GM23338 (cell line): ENCODE results near the gene MAN1C1. TPM values are rescaled to one million over a fixed set of nuclear protein-coding genes. Genes with fewer than 3 reads are reported as not detected.

Experiments used
- ATAC-seq: fragments of 200-7000 bp; cut with Tn5 transposase; 3 replicates; pipeline ENCODE4 v1.9.1; 2020
- DNase-seq: peaks from one replicate; pipeline ENCODE4 v3.0.0-alpha.2; 2015; ENCODE audit warnings: low spot score
- H2AFZ ChIP-seq: fragments of 200-600 bp; sonication (generic); 2 replicates; pipeline ENCODE4 v1.8.0; 2016; ENCODE audit warnings: antibody characterized with exemption, mild to moderate bottlenecking, moderate library complexity
- H3F3A ChIP-seq: fragments of 200-600 bp; sonication (generic); replicated peaks from 2 replicates; pipeline ENCODE4 v1.8.0; 2017; ENCODE audit warnings: antibody characterized with exemption, mixed run types, low read depth
- H3K27ac ChIP-seq: fragments of 200-600 bp; sonication (generic); 2 replicates; pipeline ENCODE4 v1.6.1; 2016; ENCODE audit warnings: low read depth
- H3K27me3 ChIP-seq: fragments of 200-600 bp; sonication (generic); 2 replicates; pipeline ENCODE4 v1.8.0; 2016; ENCODE audit warnings: mild to moderate bottlenecking, mixed run types, moderate library complexity; ENCODE audit not compliant: insufficient read depth
- H3K36me3 ChIP-seq: fragments of 200-600 bp; sonication (generic); 2 replicates; pipeline ENCODE4 v1.8.0; 2016; ENCODE audit warnings: mild to moderate bottlenecking; ENCODE audit not compliant: insufficient read depth
- H3K4me1 ChIP-seq: fragments of 200-600 bp; sonication (generic); 2 replicates; pipeline ENCODE4 v1.8.0; 2016; ENCODE audit warnings: mild to moderate bottlenecking, moderate library complexity; ENCODE audit not compliant: insufficient read depth
- H3K4me2 ChIP-seq: fragments of 200-600 bp; sonication (generic); 2 replicates; pipeline ENCODE4 v1.7.1; 2017; ENCODE audit warnings: mixed run types
- H3K4me3 ChIP-seq: fragments of 200-600 bp; sonication (generic); 2 replicates; pipeline ENCODE4 v1.6.1; 2016; ENCODE audit warnings: mixed run types
- H3K79me2 ChIP-seq: fragments of 200-600 bp; sonication (generic); replicated peaks from 2 replicates; pipeline ENCODE4 v1.8.0; 2017; ENCODE audit warnings: mild to moderate bottlenecking; ENCODE audit not compliant: insufficient read depth
- H3K9me2 ChIP-seq: fragments of 200-600 bp; sonication (generic); 2 replicates; pipeline ENCODE4 v1.8.0; 2017; ENCODE audit not compliant: insufficient read depth
- H4K20me1 ChIP-seq: fragments of 200-600 bp; sonication (generic); replicated peaks from 2 replicates; pipeline ENCODE4 v1.8.0; 2017; ENCODE audit warnings: mild to moderate bottlenecking; ENCODE audit not compliant: insufficient read depth
- H3K27ac Mint-ChIP-seq: 2 replicates; pipeline ENCODE4 v1.8.0; 2020; ENCODE audit warnings: inconsistent platforms, mild to moderate bottlenecking, moderate library complexity, mixed read lengths
- H3K27me3 Mint-ChIP-seq: 3 replicates; pipeline ENCODE4 v1.8.0; 2022; ENCODE audit warnings: low read depth, mild to moderate bottlenecking, moderate library complexity, mixed read lengths, inconsistent platforms; ENCODE audit not compliant: insufficient read depth, poor library complexity
- H3K36me3 Mint-ChIP-seq: 3 replicates; pipeline ENCODE4 v1.8.0; 2021; ENCODE audit warnings: low read depth, mild to moderate bottlenecking, inconsistent platforms, moderate library complexity, mixed read lengths
- H3K4me1 Mint-ChIP-seq: 3 replicates; pipeline ENCODE4 v1.8.0; 2020; ENCODE audit warnings: mild to moderate bottlenecking, inconsistent platforms, mixed read lengths
- H3K4me3 Mint-ChIP-seq: 3 replicates; pipeline ENCODE4 v1.8.0; 2021; ENCODE audit warnings: moderate library complexity, mild to moderate bottlenecking, inconsistent platforms, mixed read lengths
- H3K9me3 Mint-ChIP-seq: 3 replicates; pipeline ENCODE4 v1.8.0; 2020; ENCODE audit warnings: moderate library complexity, mild to moderate bottlenecking, inconsistent platforms, mixed read lengths
- CREB1 ChIP-seq: fragments of 250-450 bp; sonication (Bioruptor Pico); IDR thresholded peaks from 2 replicates; pipeline ENCODE4 v1.5.0; 2020; ENCODE audit warnings: low read depth, mild to moderate bottlenecking, moderate library complexity
- STAT1 ChIP-seq: IDR thresholded peaks from one replicate; pipeline ENCODE4 v1.6.1; 2016; ENCODE audit warnings: antibody characterized with exemption; ENCODE audit not compliant: unreplicated experiment
- ZNF114 ChIP-seq: fragments of 250-450 bp; sonication (Bioruptor Pico); IDR thresholded peaks from 2 replicates; pipeline ENCODE4 v1.5.0; 2020; ENCODE audit warnings: mild to moderate bottlenecking, moderate library complexity
- polyA plus RNA-seq: library from polyadenylated mRNA; unstranded; fragments of >200 nt; fragmentation: Nextera tagmentation; extraction: Ambion mirVana; gene quantifications from 2 replicates; pipeline ENCODE4 v1.2.1, GENCODE V29; 2016
- total RNA-seq: library from RNA; depleted of rRNA; stranded (reverse); fragments of >200 nt; shearing (Covaris generic); gene quantifications from 2 replicates; pipeline ENCODE4 v1.2.3, GENCODE V29; 2014
- TF ChIP-seq, protein P1 (sequence below), 2 experiments: fragments of 200-600 bp in 1 of 2; sonication (generic) in 1 of 2; conservative IDR thresholded peaks; 2 replicates each; pipeline versions ENCODE4 v1.5.1 to v1.6.1; 2016 to 2017; ENCODE audit warnings: antibody characterized with exemption in 2 of 2, low read depth in 2 of 2, mild to moderate bottlenecking in 2 of 2, moderate library complexity in 1 of 2
- TF ChIP-seq, protein P2 (sequence below): IDR thresholded peaks from one replicate; pipeline ENCODE4 v1.6.1; 2018; ENCODE audit warnings: antibody characterized with exemption; ENCODE audit not compliant: unreplicated experiment

Gene MAN1C1
- total and polyA plus RNA-seq, 2 experiments from 2014 or later, result 5.4 to 13.6 TPM

DNA sequence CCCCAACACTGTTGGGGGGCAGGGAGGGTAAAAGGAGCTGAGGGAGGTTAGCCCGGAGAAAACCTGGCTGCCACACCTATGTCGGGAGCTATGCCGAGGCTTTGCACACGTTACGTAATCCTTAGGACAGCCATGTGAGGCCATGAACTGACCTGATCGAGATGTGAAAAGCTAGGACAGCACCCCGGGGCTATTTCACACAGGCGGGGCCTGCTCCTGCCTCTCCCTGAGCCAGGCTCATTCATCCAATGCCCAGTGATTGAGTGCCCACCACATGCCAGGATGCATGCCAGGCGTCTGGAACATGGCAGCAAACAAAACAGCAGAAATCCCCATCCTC is 43.0 kb upstream of the MAN1C1 start:
- ATAC-seq, result no peak; the same call in 2 of the 3 replicates
- Mint-ChIP-seq H3K27ac (no peak overlapping the region), H3K36me3 (no peaks in the 10 kb centered on the region; the same call in 2 of the 3 replicates), H3K4me3 (no peak overlapping the region), H3K9me3 (no peaks in the 10 kb centered on the region), H3K4me1 (peaks cover 32% of the 10 kb centered on the region), H3K27me3 (peaks cover 18% of the 10 kb centered on the region)
- H3K36me3 ChIP-seq, result no peaks in the 10 kb centered on the region
- no peak overlapping the region for H3K27ac ChIP-seq
- no peak for DNase-seq
- H3K4me3 ChIP-seq, result no peak overlapping the region
- no peak overlapping the region for H2AFZ ChIP-seq
- TF ChIP-seq STAT1 (no peak), ZNF114 (CRISPR knock-in tag) (no peak), CREB1 (no peak)
- TF ChIP-seq, protein P1, sequence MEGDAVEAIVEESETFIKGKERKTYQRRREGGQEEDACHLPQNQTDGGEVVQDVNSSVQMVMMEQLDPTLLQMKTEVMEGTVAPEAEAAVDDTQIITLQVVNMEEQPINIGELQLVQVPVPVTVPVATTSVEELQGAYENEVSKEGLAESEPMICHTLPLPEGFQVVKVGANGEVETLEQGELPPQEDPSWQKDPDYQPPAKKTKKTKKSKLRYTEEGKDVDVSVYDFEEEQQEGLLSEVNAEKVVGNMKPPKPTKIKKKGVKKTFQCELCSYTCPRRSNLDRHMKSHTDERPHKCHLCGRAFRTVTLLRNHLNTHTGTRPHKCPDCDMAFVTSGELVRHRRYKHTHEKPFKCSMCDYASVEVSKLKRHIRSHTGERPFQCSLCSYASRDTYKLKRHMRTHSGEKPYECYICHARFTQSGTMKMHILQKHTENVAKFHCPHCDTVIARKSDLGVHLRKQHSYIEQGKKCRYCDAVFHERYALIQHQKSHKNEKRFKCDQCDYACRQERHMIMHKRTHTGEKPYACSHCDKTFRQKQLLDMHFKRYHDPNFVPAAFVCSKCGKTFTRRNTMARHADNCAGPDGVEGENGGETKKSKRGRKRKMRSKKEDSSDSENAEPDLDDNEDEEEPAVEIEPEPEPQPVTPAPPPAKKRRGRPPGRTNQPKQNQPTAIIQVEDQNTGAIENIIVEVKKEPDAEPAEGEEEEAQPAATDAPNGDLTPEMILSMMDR (conservative IDR thresholded peaks at IDR 0.05; ENCODE audit: low read depth in 2 of 2), result no peak
- TF ChIP-seq, protein P2, sequence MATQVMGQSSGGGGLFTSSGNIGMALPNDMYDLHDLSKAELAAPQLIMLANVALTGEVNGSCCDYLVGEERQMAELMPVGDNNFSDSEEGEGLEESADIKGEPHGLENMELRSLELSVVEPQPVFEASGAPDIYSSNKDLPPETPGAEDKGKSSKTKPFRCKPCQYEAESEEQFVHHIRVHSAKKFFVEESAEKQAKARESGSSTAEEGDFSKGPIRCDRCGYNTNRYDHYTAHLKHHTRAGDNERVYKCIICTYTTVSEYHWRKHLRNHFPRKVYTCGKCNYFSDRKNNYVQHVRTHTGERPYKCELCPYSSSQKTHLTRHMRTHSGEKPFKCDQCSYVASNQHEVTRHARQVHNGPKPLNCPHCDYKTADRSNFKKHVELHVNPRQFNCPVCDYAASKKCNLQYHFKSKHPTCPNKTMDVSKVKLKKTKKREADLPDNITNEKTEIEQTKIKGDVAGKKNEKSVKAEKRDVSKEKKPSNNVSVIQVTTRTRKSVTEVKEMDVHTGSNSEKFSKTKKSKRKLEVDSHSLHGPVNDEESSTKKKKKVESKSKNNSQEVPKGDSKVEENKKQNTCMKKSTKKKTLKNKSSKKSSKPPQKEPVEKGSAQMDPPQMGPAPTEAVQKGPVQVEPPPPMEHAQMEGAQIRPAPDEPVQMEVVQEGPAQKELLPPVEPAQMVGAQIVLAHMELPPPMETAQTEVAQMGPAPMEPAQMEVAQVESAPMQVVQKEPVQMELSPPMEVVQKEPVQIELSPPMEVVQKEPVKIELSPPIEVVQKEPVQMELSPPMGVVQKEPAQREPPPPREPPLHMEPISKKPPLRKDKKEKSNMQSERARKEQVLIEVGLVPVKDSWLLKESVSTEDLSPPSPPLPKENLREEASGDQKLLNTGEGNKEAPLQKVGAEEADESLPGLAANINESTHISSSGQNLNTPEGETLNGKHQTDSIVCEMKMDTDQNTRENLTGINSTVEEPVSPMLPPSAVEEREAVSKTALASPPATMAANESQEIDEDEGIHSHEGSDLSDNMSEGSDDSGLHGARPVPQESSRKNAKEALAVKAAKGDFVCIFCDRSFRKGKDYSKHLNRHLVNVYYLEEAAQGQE, result no peak
- H3K79me2 ChIP-seq, result no peaks in the 10 kb centered on the region
- H3K9me2 ChIP-seq, result no peaks in the 10 kb centered on the region
- no peaks in the 10 kb centered on the region for H3F3A ChIP-seq
- no peak overlapping the region for H3K4me2 ChIP-seq
- no peaks in the 10 kb centered on the region for H4K20me1 ChIP-seq
- H3K27me3 ChIP-seq, result no peaks in the 10 kb centered on the region
- H3K4me1 ChIP-seq, result peaks cover 17% of the 10 kb centered on the region

DNA sequence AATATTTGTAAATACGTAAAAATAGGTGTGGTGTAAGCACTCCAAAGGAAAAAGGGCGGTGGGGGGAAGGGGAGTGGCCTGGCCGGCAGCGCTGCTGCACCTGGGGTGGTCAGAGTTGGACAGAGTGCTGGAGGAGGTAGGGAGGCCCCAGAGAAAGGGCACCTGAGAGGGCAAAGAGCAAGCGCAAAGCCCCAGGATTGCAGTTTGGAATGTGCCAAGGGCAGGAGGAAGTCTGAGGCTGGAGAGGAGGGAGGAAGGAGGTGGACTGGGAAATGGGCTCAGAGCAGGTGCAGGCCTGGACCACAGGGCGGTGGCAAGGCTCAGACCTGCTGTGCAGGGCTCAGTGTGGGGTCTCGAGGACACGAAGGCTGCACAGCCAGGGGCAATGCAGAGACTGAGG is 42.6 kb upstream of the MAN1C1 start:
- Histone ChIP-seq H3F3A (no peaks in the 10 kb centered on the region), H3K27ac (no peak overlapping the region), H3K9me2 (no peaks in the 10 kb centered on the region), H3K4me3 (no peak overlapping the region), H3K4me1 (peaks cover 14% of the 10 kb centered on the region), H2AFZ (no peak overlapping the region), H3K4me2 (no peak overlapping the region), H3K36me3 (no peaks in the 10 kb centered on the region), H4K20me1 (no peaks in the 10 kb centered on the region), H3K27me3 (no peaks in the 10 kb centered on the region), H3K79me2 (no peaks in the 10 kb centered on the region)
- no peak overlapping the region for H3K27ac Mint-ChIP-seq
- no peak overlapping the region for H3K4me3 Mint-ChIP-seq
- no peaks in the 10 kb centered on the region; the same call in 2 of the 3 replicates for H3K36me3 Mint-ChIP-seq
- DNase-seq (no peak), ATAC-seq (no peak)
- H3K27me3 Mint-ChIP-seq, result peaks cover 15% of the 10 kb centered on the region
- peaks cover 28% of the 10 kb centered on the region for H3K4me1 Mint-ChIP-seq
- H3K9me3 Mint-ChIP-seq, result no peaks in the 10 kb centered on the region
- TF ChIP-seq, protein P1 (conservative IDR thresholded peaks at IDR 0.05; ENCODE audit: low read depth in 2 of 2), result no peak
- TF ChIP-seq, protein P2, result no peak
